GM21825 (cell line): ENCODE measurements around the gene RAB6C.
"Not testable (repeated sequence)": the region's sequence is repeated elsewhere in the genome, so short reads cannot be mapped to it uniquely, and the experiment has no call there.

ENCODE experiments used
- ATAC-seq: cut with Tn5 transposase; IDR thresholded peaks from one replicate; pipeline ENCODE4 v1.9.1; 2021; ENCODE audit warnings: mild to moderate bottlenecking, moderate library complexity; ENCODE audit not compliant: unreplicated experiment

The RAB6C gene

DNA sequence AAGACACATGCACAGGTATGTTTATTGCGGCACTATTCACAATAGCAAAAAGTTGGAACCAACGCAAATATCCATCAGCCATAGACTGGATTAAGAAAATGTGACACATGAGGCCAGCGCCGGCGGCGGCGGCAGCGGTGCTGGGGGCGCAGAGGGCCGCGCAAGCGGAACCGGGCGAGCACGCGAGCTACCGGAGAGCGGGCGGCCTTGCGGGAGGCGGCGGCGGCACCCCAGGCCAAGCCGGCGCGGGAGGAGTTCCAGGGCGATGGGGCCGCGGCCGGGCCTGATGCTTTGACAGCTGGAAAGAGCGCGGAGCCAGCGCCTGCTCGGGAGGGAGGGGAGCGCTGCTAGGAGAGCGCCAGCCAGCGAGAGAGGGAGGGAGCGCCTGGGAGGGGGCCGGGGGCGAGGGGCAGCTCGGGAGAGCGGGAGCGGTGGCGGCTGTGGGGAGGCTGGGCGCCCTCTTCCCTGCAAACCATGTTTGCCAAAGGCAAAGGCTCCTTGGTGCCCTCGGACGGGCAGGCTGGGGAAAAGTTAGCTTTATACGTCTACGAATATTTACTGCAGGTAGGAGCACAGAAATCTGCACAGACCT is 13.0 kb downstream of the RAB6C start:
- ATAC-seq, result not testable (repeated sequence)

DNA sequence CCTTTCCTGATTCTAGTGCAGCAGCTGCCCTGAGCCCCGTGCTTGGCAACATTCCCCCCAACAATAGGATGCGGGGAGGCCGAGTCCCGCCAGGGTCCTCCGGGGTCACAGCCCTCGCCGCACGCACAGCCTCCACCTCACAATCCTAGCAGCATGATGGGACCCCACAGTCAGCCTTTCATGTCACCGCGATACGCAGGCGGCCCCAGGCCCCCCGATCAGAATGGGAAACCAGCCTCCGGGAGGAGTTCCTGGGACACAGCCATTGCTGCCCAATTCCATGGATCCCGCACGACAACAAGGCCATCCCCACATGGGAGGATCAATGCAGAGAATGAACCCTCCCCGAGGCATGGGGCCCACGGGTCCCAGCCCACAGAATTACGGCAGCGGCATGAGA is 13.7 kb downstream of the RAB6C start:
- not testable (repeated sequence) for ATAC-seq

DNA sequence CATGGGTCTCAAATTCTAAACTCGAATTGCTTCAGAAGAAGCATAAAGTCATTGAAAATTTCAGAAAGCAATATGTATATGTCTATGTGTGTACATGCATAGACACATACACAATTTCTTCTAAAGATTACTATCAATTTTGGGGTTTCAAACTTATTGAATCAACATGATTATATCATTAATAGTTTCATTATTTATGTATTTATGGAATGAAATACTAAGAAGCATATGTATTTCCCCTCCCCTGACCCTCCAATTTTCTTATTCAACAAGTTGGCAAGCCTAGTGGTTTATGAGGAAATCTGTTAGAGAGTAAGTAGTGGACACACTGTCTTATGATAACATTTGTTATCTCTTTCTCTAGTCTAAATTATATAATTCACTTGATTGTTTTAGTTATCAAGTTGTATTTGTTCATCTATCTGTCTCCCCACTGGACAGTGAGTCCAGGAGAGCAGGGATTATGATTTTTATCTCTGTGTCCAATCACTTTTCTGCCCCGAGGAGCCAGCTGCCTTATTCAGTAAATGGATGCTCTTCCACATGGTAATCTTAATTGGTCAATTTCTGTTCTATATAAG is 17.3 kb downstream of the RAB6C start:
- ATAC-seq, result not testable (repeated sequence)

DNA sequence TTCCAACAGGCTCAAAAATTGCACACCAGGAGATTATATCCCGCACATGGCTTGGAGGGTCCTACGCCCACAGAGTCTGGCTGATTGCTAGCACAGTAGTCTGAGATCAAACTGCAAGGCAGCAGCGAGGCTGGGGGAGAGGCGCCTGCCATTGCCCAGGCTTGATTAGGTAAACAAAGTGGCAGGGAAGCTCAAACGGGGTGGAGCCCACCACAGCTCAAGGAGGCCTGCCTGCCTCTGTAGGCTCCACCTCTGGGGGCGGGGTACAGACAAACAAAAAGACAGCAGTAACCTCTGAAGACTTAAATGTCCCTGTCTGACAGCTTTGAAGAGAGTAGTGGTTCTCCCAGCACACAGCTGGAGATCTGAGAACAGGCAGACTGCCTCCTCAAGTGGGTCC is 19.3 kb downstream of the RAB6C start:
- ATAC-seq, result not testable (repeated sequence)

DNA sequence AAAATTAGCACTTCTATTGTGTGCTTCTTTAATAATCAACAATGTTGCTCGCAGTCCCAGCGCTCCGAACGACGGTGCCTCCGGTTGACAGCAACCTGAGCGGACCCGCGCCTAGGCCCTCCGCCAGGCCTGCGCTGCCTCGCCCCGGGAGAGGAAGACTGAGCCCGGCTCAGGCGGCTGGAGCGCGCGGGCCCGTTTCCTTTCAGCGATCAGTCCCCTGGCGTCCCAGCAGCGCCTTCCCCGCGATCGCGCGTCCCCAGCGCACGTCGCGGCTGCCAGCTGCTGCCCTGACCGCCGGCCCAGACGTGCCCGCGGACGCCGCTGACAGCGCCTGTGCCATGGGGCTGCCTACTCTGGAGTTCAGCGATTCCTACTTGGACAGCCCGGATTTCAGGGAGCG is 26.4 kb downstream of the RAB6C start:
- ATAC-seq, result not testable (repeated sequence)

DNA sequence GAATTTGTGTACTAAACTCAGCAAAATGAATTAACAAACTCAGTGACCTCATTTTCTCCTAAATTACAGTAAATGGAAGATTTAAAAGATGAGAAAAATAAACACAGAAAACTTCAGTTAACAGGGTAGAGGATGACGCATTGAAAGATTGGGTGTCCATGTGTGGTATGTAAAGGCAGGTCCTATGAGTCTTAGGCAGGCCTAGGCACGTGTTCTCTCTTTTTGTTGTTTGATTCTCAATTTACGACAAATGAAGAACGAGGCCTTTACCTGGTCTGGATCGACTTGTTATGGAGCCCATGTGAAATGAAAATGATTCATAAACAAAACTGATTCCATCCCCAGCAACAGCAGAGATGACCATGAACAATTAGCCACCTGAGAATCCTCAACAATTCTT is 37.2 kb downstream of the RAB6C start:
- not testable (repeated sequence) for ATAC-seq

DNA sequence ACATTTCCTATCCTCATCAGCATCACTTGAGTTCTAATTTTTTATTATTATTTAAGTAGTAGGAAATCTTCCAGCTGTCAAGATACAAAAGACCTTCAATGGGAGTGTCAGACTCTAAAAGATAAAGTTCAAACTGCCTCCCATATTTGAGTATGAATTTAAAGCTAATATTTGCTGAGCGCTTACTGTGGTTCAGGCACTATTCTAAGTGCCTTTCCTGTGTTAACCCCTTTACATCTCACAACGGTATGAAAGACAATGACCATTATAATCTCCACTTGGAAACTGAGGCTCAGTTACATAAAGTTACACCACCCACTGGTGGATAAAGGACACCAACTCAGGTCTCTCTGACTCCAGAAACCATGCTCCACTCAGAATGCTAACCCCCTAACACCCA is 39.9 kb downstream of the RAB6C start:
- no peak for ATAC-seq

DNA sequence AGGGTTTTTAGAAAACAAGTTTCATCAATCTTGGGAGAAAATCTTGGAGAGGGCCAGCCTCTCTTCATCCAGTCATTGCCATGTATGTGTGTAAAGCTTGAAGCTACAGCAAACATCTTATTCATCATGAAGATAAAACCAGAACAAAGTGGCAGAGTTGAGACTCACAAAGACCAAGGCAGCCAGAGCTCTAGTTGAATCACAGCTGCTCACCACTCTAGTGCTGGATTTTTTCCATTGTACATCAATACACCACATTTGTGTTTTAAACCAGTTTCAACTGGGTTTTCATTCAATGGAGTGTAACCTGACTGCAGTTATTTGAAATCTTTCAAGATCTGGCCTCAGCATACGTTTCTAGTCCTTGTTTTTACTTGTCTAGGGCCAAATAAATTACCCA is 40.6 kb downstream of the RAB6C start:
- ATAC-seq, result not testable (repeated sequence)

DNA sequence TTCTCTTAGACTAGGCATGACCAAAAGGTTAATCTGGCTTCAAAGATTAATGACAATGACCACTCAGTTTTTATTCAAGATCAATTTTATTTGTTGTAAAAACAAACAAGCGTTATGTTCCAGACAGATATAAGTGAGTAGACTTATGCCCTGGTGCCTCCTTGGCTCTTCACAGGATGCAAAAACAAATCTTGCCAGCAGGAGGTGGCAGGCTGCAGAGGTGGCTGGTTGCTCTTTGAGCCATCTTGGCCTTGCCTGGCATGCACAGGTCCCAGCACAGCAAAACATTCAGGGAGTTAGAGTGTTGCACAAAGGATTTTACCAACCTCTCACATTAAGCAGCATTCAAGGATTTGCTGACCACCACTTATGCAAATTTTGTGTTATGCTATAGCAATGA is 46.5 kb downstream of the RAB6C start:
- ATAC-seq, result not testable (repeated sequence)
